ENCODE data around the gene ZFC3H1.

ZFC3H1 gene

DNA sequence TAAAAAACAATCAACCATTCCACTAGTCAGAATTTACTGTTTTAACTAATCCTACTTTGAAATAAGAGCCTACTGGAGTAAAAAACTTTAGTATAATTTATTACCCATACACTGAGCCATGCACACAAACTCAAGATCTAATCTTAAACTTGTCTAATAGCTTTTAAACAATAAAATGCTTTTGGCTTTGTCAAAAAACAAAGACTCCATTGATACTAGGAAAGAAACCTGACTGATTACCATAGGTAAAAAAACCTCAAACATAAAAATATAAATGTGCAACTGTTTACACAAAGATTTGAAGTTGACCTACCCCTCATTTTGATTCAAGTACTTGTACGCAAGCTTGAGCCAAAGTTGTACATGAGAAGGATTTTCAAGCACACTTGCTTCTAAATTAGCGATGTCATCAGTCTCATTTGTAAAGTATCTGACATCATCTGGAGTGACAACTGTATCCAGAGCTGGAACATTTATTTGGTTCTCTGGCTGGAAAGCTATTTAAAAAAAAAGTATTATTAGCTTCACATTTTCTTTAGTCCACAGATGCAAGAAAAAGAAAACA lies 36.1 kb downstream of the ZFC3H1 start:
- DNase-seq = no peak

DNA sequence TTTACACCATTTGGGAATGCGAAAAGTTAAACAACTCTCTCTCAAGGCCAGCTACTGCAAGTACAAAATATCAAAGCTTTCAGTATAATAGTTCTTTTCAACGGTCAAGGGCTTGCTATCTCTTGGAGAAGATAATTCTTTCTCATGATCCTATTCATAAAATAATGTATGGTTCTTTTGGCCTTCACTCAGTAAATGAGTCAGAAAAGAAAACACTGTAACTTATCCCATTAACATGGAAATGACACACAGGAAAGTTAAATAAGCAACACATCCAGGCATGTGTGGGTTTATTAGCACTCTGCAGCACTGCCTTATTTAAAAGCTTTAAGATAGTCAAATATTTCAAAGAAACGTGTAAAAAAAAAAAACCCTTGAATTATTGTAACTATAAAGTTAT lies 36.9 kb downstream of the ZFC3H1 start:
- no peak for DNase-seq

DNA sequence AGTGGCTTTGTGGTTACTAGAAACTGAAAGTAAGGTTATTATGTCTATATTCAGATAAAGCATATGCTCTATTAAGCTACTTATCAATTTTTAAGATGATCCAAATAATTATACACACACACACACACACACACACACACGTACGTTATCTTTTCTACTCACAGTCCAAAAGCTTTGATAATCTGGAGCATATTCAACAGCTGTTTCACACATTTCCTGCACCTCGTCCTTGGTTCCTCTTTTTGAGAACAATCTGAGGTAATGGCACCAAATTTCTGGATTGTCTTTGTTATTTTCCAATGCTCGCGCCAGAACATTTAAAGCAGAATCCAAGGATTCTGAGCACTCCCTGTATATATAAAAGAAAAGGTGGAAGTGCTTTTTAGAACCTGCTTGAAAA lies 37.5 kb downstream of the ZFC3H1 start:
- no peak for DNase-seq

DNA sequence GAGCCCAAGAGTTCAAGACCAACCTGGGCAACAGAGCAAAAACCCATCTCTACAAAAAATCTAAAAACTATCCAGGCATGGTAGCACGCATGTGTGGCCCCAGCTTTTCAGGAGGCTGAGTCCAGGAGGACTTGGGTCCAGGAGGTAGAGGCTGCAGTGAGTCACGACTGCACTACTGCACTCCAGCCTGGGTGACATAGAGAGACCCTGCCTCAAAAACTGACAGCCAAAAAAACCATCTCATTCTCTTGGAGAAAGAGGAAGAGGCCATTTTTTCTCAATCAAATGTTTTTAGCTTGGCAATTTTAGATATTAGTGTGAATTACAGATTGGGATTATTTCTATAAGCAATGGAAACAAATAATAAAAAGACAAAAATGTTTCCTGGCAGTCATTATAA lies 38.2 kb downstream of the ZFC3H1 start:
- DNase-seq = no peak

DNA sequence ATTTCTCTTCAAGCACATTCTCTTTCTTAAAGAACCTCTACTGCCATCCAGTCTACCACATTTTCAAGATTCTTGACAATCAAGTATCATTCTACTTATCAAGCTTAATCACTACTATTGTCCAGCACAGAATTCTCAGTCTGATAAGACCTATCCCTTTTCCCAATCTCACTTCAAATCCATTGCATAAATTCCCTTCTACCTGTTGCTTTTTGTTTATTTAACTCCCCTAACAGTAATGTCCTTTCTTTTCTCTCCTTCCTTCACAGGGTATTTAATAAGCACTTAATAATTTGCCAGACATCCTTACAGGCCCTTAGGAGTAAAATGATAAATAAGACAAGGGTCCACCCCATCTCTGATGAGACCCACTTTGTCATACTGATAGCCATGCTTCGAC lies 41.7 kb downstream of the ZFC3H1 start:
- DNase-seq = no peak

DNA sequence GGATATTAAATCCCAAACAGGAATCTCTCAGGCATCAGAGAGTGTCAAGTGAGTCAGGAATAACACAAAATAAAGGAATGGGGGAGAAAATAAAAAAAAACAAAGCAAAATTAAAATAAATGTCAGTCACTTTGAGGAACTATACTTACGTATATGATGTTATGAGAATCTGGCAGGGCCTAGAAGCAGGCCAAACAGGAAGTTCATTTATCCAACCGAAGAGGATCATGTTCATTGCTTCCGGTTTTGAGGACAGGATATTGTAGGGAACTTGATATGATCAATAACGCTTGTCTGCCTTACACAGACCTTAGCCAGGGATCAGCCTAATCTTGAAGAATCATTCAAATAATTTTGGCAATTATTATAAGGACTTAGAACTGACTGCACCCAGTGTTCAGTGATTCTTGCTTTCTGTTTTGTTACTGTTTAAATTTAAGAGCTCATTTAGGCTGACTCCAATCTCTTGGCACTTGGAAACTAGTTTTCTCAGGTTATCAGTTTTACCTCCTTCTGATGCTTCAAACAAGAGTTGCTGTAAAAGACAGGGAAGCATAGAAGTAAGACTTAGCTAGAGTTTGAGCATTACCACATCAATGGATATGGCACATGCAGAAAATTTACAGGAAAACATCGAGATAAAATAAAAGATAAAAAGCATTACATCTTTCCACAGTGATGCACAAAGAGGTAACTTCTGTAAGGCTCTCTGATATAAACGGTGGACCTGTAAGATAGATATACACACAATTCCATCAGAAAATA lies 53.4 kb downstream of the ZFC3H1 start:
- DNase-seq = no peak

DNA sequence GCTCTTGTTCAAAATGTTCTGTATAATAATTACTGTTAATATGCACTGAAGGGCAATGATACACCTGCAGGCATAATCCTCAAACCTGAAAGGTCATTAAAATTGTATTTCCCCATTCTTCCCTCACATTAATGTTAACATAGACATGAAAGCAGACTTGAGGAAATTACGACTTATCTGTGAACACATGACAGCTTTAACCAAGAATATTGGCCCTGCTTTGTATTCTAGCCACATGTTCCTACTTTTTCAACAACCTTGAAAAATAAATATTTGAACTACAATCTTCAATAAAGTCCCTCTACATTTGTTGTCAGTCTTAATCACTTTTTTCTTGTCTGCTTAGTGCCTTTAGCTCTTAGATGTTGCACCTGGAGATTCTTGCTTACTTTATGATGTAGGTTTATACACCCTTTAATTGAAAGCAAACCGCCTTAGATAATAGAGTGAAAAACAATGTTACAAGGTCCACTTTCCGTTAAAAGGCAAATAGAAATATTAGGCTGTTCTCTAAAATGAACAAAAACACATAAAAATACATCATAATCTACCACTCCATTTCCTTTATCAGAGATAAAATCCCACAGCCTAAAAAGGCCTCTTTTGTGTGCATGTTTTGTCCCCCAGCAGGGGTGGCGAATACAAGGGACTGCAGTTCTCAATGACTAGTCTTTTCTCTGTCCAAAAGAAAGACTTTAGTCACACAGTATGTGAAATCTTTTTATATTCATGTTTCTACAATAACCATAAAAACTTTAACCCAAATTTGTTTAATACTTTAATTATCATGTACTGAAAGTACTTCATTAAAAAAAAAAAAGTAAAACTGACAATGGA lies 55.9 kb downstream of the ZFC3H1 start:
- DNase-seq = no peak

DNA sequence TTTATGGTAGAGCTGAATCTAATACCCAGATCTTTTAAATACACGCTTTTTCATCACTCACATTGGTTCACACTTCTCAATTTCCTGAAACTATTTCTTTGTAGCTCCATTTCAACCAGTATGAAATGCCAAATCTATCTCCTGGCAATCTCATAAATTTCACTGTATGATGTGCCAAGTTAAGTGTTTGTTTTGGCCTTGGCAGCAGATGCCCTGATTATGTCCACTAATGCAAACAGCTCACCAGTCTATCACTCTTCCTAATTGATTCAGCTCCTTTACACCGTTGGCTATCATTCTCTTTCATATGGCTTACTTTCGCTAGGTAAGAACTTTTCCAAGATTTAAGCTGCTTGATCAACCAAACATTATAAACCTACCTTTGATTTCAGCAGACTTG lies 58.6 kb downstream of the ZFC3H1 start:
- DNase-seq = no peak

DNA sequence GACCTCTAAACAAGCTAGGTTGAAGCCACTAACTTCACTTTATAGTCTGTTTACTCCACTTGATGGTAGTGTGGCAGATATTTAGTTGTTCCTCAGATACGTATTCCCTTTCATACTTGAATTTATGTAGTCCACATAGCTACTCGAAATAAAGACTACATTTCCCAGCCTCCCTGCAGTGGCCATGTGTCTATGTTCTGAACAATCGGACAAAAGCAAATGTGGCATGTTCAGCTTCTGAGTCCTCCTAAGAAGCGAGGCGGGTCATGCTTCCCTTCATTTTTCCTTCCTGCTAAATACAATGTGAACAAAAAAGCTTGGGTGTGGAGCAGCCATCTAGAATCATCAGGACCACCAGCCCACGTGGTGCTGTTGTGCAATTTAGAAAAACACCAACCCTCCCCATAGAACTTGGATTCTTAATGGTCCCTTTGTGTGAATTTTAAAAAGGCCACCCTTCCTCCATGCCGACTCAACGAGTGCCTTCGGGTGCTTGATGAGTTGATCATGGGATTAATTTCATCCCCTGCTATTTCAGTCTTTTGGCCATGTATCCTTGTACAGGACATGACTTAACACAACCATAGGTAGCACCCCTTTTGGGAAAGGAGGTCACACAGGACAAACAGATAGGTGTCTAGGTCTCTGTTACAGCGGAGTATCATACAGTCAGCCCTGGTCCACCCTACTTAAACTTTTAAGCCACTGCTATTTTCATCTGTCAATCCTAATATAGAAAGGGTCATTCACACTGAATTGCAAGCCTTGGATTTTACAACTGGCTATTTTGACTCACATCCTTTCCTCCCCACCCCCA lies 60.7 kb downstream of the ZFC3H1 start:
- no peak for DNase-seq

DNA sequence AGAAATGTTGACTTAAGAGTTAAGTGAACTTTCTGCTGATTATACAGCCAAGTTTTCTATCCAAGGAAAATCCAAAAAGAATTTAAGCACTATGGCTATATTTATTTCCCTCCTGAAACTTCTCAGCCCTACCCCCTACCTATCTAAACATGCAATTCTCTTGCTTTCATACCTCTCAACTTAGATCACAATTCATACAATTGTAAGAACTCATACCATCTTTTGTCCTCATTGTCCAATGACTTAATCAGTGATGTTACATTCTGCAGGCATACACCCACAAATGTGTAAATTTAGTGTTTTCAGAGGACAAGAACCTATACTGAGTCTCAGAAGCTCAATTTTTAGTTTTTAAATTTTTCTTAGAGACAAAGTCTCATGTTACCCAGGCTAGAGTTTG lies 62.1 kb downstream of the ZFC3H1 start:
- DNase-seq = no peak

DNA sequence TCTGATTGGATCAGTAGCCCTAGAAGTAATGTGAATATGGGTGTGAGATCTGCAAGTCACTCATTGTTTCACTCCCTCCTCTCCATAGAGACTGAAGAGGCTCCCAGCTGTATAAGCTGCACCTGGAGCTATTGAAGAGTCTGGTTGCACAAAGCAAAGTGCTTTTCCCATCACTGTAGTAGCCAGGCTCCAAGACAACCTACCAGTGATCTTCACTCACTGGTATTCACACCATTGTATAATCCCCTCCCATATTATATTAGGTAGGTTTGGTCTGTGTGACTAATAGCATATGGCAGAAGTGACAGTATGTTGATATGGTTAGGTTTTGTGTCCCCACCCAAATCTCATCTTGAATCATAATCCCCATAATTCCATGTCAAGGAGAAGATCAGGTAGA lies 64.4 kb downstream of the ZFC3H1 start:
- no peak for DNase-seq

DNA sequence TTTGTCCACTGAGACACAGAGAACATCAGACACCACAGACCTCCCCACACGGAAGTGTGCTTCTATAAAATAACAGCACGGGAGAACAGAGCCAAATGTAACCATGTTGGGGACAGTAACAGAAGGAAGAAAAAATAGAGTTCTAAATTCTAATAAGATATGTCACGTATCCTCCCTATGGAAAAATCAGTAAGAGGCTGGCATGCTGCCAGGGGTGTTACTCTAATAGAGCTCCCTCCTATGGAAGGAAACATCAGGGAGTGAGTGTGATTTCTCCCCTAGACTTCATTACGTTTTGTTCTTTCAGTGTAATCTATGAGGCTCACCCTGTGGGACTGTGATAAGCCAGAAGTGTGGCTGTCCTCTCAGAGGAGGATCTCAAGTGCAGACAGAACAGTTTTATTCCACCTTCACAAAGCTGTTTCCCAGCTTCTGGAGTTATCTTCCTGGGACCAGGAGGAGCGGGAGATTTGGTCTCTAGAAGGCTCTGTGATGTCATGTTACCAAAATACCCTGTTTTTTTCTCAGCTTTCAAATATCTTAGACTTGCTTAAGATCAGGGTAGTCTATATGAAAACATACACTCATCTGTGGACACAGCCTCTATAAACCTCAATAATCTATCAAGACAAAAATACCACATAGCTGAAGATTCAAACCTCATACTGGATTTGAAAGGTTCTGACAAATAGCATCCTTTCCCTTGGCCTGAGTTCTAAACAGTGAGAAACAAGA lies 69.3 kb downstream of the ZFC3H1 start:
- DNase-seq = no peak

DNA sequence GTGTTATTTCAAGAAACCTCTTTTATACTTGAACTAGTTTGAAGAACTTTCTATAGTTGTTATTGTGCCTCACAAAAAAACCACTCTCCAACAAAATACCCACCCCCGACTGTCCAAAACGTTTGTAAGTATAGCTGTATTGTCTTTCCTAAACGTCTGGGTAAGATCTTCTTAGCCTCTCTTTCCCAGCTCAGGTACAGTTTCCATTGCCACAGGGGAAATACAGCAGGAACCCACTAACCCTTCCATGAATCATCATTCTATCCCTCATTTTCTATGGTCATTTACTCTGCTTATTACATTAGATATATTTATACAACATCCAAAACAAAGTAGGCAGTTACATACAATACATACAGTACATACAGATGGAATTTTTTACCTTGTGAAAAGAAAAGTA lies 70.8 kb downstream of the ZFC3H1 start:
- no peak for DNase-seq

DNA sequence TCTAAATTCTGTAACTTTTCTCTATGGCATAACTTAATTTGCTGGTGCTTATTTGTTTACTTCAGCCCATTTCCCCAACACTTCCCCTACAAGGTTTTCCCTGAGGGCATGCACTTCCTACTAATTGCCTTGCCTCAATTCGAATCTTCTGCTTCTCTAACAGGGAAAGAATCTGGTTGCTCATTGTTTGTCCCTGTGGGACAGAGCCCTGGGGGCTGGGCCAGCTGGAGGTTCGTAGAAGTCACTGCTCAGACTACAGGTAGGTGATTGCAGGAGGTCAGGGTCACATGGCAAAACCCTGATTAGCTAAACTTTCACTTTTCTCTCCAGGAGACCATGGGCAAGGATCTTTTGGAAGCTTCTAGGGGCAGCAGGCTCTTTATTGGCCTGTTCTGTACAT lies 72.0 kb downstream of the ZFC3H1 start:
- no peak for DNase-seq

DNA sequence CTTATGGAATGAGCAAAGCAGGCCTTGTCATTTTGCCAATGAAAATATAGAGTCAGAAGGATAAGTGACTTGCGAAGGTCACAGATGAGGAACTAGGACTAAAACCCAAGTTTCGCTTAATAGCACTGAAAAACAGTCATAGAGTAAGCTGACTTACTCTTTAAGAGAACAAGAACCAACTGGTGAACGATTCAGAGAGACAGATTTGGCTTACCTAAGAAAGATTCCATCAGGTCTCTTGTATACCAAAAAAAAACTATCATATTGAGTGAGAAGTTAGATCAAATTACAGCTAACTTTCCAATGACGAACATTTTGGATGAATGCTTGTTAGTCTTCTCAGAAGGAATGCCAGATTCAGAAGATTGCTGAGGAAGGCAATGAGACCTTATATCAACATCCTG lies 74.2 kb downstream of the ZFC3H1 start:
- no peak for DNase-seq

DNA sequence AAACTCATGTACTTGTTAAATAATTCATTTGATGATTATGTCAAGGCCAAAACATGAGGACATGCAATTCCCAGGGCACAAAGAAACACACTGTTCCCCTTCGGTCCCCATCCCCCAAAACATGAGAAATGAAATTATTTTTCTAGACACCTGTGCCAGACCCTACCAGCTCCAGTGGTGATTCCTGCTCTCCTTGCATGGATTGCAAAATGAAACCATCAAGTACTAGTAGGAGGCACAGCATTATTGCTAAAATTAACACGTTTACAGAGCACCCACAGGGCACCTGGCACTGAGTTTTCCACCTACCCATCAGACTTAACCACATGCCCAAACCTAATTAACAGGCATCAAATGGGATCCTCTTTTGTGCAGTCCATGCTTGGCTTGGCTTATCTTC lies 76.6 kb downstream of the ZFC3H1 start:
- DNase-seq = no peak

DNA sequence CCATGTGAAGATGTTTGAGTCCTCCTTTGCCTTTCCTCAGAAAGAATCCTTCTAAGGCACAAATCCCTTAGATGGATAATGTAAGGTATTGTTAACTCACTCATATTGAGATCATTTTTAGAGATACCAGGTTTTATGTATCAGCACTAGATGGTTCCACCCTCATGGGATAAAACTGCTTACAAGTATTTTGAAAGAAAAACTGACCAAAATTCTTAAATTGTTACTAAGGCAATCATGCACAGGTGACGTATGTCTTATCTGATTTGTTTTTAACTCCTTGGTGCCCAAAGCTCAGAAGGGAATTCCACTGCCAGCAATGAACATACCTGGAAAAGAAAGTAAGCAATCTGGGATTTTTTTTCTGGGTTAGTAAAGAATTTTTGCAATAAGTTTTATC lies 78.4 kb downstream of the ZFC3H1 start:
- no peak for DNase-seq

DNA sequence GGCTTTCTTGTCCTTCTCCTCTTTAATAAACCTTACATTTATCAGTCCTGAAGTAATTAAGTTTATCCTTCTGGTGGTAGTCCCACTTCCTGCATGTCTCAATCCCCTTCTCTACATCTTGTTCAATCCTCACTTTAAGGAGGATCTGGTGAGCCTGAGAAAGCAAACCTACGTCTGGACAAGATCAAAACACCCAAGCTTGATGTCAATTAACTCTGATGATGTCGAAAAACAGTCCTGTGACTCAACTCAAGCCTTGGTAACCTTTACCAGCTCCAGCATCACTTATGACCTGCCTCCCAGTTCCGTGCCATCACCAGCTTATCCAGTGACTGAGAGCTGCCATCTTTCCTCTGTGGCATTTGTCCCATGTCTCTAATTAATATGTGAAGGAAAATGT lies 79.3 kb downstream of the ZFC3H1 start:
- no peak for DNase-seq

DNA sequence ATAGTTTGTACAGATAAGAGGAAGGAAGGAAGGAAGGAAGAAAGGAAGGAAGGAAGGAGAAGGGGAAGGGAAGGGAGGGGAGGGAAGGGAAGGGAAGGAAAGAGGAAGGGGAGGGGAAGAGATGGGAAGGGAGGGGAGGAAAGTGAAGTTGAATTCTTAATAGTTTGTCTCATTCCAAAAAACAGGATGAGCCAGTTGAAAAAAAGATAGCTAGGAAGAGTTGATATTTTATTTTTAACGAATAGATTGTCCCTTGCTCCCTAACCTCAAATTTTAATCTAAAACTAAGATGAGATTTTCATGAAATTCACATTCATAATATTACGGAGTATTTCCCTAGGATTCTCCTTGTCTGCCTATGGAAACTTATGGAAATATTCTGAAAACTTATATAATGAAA lies 80.7 kb downstream of the ZFC3H1 start:
- no peak for DNase-seq

DNA sequence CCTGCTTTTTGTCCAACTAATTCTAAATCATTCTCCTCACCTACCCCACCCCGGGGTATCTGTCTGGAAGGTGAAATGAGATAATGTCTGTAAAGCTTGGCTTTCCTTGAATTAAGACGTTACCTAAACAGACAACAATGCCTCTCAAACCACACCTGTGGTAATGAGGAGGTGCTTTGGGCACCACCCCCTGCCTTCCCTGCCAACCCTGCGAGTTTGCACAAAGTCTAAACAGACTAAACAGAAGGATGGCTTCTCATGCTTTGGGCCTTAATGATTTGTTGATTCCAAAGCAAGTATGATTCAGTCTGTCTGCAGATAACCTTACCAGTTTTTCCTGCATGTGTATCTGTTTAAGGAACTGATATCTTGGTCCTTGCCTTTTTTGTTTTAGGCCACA lies 82.4 kb downstream of the ZFC3H1 start:
- no peak for DNase-seq

DNA sequence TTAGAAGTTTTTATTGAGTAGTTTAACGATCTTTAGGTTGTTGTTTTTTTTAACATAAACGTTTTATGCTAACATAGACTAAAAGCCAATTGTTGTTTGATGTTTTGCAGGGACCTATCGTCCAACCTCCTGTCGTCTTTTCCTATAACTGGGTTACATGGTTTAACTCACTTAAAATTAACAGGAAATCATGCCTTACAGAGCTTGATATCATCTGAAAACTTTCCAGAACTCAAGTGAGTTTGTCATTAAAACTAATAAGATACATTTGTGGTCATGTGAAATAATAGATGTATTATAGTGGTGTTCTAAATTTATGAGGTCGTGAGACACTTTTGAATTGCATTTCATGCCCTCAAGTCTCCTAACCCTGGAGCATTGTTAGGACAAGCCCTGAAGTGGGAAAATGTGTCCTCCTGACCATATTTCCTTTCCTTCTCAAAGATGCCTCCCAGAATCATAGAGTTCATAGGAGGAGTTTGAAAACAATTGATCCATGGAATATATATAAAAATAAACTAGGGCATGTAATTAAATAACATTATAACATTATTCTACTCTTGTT lies 84.9 kb downstream of the ZFC3H1 start:
- DNase-seq = no peak

DNA sequence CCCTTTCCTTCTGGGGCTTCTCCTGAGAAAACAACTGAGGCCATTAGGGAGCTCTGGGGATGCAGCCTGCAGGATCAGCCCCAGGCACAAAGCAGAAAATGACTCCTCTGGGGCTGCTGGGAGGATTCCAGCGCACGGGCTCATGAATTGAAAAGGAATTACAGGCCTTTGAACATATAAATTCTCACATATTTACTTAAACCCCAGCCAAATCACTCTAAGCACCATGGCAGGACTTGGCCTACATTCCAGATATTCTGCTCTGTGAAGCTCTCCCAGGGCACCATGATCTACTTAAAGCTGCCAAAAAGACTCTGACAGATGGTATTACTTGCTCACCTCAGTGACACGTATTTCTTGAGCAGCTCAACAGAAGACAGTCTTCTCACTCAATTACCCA lies 87.2 kb downstream of the ZFC3H1 start:
- no peak for DNase-seq
